Activated T-cell treated with anti-CD3 and anti-CD28 coated beads, Interleukin-2, amount 50 U/mL, for 48 hours (primary cell): ENCODE data around the gene CDK9.
"Not testable (repeated sequence)": the region's sequence is repeated elsewhere in the genome, so short reads cannot be mapped to it uniquely, and the experiment has no call there.

ENCODE experiments used
- DNase-seq, 2 experiments: peaks; one replicate each; pipeline ENCODE4 v3.0.0-alpha.2; 2020

Gene CDK9

DNA sequence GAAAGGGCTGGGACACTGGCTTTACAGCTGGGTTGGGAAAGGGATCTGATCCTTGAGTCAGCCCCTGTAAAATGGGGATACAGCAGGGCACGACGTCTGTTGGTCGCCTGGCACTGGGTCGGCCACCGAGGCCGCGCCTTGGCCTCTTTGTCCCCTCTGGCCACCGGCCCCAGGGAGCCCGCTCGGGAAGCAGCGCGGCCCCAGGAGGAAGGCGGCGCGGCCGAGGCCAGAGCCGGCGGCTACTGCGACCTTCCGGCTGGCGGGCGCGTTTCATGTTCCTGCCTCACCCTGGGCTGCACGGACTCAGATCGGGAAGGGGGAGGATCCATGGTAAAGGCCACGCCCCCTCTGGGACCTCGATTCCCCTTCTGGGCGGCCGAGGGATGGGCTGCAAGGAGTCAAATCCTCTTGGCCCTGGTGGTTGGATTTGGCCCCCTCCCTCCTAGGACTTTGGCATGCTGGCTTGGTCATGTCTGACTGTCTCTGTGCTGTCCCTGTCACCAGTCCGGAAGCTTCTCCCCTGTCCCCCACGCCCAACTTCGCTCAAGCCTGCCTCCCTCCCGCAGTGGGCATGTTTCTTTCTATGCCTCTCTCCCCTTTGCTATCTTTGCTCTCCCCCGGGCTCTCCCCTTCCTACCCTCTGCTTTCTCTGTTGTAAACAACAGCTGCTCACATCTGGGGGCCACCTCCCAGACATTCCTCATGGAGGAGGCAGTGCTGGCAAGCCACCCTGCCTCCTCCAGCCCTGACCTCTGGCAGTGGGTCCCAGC is 42.6 kb downstream of the CDK9 start:
- no peak for DNase-seq

DNA sequence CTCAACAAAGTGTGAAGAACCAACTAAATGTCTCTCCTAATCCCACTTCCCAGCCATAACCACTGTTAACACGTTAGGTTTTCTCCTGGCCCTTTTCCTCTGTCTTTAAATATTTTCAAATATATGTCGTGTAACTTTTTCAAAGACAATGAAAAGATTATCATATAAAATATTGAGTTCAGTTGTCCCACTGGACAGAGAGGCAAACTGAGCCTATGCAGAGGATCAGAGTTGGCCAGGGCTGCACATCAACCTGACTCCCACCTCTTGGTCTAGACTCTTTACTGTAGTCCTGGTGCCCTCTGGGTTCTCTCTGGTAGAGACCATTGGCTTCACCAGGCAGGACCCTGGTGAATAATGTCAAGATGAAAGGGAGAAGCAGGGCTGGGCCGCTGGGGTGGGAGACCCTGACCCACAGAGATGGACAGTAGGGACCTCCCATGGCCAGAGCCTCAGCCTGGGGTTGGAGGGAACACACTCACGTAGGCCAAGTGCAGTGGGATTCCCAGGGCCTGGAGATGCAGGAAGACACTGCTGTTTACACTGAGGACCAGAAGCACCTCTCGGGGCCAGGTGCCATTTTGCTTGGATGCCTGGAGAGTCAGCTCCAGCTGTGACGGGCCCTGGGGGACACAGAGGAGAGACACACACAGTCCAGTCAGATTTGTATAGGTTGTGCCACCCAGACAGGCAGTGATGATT is 43.5 kb downstream of the CDK9 start:
- DNase-seq, result no peak

DNA sequence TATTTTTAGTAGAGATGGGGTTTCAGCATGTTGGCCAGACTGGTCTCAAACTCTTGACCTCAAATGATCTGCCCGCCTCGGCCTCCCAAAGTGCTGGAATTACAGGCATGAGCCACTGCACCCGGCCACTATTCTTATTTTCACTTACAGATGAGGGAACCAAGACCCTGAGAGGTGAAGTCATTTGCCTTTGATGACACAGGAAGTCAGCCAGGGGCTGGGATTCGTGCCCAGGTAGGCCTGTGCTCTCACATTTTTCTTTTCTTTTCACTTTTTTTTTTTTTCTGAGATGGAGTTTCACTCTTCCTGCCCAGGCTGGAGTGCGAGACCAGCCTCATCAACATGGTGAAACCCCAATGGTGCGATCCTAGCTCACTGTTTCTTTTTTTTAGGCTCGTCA is 46.4 kb downstream of the CDK9 start:
- DNase-seq, result no peak

DNA sequence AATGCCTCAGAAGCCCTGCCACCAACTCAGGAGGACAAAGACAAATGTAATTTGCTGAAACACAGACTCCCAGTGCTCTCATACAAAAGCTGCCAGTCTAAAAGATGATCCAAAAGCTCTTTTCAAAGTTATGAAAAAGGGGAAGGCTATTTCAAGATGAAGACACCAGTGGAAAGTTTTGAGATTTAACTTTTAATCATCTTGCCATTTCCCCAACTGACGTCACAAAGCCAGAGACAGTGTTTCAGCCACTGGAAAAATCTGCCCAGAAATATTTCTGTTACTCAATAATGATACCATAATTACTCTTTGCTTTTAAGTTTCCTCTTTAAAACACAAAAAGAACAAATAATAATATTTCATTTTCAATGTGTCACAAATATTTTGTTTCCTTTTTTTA is 47.7 kb downstream of the CDK9 start:
- no peak for DNase-seq

DNA sequence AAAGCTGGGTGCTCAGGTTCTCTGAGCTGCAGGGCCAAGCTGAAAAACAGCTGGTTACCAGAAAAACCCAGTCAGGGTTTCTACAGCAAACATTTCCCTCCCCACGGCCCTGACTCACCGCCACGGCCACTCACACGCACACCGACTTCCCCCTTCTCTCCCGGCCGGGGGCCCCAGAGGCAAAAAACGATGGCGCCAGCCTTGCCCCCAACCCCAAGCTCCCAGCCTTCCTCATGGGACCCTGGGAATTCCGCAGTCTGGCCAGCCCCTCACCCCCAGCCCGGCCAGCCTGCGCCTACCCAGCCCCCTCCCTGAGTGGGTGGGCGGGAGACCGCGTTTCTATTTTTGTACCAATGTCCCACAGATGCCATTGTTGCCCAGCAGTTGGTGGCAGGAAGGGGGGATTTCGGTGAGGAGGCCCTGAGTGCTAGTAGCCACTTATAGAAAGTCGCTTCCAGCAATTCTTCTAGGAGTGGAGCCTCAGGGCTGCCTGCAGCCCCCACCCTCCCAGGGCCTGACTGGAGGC is 50.2 kb downstream of the CDK9 start:
- DNase-seq, result peak; percentile 57 to 64

DNA sequence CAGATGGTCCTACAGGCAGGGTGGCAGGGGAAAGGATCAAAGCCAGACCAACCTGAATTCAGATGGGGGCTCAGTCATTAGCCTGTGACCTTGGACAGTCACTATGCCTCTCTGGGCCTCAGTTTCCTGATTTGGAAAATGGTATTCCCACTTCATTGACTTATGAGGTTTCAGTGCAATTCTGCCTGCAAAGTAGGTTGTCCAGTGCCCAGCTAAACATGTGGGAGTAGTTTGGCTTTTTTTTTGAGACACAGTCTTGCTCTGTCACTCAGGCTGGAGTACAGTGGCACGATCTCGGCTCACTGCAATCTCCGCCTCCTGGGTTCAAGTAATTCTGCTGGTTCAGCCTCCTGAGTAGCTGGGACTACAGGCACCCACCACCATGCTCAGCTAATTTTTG is 50.7 kb downstream of the CDK9 start:
- DNase-seq, result not testable (repeated sequence)

DNA sequence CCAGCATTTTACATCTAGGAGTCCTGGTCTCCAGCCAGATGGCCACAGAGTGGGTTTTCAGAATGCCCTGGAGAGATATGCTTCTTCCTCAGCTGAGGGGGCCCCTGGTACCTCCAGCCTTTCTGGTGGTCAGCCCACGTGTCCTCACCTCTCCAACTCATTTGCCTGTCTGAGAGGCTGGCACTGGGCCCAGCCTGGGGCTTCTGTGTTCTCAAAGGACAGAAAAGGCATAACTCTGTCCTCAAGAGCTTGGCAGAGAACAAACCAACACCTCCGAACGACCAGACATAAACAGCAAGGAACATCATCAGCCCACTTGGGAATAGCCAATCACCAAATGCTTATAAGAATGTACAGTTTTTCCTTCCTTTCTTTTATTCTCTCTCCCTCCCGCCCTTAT is 51.5 kb downstream of the CDK9 start:
- no peak for DNase-seq

DNA sequence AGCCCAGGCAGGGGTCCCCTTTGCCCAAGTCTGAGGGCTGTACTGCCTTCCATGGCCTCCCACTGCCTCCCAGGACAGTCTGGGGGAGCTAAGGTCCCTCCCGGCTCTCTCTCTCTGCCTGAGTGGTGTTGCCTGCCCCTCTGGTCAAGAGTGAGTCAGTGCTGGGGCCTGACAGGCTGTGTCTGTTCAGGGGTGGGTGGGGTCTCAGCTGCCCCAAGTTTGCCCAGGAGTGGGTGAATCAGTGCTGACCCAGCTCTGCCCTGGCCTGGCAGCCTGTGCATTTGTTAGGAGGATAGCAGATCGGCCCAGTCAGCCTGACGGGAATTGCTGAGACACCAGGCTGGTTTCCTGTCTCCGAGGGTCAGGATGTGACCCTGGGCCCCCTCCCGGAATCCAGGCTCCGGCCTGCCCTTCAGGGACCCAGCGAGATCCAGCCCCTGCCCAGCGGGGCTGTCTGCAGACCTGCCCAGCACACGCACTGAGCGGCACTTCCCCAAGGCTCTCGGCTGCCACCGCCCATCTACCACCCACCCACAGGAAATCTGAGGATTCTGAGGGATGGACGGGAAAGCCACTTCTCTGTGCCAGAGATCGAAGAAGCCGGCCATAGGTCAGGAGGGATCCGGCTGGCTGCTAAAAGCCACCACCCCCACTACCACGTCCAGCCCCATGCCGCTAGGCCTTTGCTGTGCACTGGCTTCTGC is 52.7 kb downstream of the CDK9 start:
- DNase-seq, result no peak
